HG03064 (cell line): ENCODE data around the gene PEX26.
"Not testable (repeated sequence)": the region's sequence is repeated elsewhere in the genome, so short reads cannot be mapped to it uniquely, and the experiment has no call there.

Experiments used
- ATAC-seq: cut with Tn5 transposase; IDR thresholded peaks from one replicate; pipeline ENCODE4 v1.9.1; 2021; ENCODE audit warnings: low read depth; ENCODE audit not compliant: unreplicated experiment

The PEX26 gene

DNA sequence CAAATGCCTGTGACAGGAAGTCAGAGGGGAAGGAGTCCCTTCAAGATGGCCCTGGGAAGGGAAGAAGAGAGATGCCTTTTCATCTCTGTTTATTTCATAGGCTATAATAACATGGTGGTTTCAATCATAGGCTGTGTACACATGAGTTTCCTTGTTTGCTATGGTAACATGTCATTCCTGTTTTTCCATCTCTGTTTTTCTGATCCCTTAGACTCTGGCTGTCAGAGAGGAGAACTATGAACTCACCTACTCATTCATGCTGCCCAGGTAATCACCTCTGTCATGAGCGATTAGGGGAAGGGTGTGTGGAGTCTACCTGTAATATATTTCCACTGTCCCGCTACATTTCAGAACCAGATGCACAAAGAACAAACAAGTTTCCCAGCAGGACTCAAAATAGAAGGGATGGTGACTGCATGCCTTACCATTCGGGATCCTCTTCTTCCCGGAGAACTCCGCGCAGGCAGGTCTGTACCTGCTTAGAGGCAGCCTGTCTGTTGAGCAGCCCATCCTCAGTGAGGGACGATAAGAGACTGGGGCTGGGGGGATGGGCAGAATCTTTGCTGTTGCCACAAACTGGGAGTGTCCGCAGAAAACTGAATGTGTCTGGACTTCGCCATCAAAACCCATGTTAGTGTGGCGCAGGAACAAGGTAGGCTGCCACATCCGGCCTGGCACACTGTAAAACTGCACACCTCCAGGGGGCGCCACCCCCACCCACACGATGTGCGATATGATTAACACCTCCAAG is 7.1 kb upstream of the PEX26 start:
- ATAC-seq: no peak

- ATAC-seq: not testable (repeated sequence)
These were observed 6.4 kb upstream of the PEX26 start for GRCh38 chr22:18071307-18071967.

- ATAC-seq: no peak
These were observed 5.9 kb upstream of the PEX26 start for GRCh38 chr22:18071968-18072310.

DNA sequence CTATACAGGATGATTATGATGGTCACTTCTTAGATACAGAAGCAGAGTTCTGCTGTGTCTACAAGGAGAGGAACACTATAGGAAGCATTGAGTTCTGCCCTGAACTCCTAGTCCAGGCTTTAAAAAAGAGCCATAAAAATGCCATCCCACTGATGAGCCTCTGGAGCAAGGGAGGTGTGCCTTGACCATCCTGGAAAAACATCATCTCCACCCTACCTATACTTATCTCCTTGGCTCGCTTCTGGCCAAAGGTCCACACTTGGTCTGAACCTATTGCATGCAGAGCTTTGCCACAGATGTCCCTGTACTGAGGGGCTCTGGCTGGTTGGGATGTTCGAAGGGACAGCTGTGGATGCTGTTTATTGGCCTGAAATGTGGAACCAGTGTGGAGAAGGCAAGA is 4.3 kb upstream of the PEX26 start:
- ATAC-seq: no peak

DNA sequence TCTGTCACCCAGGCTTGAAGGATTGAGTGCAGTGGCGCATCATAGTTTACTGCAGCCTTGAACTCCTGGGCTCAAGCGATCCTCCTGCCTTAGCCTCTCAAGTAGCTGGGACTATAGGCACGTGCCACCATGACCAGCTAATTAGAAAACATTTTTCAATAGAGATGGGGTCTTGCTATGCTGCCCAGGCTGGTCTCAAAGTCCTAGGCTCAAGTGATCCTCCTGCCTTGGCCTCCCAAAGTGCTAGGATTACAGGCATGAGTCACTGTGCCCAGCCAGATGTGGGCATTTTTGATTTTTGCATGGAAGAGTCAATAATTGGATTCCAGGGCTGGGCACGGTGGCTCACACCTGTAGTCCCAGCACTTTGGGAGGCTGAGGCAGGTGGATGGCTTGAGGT is 3.9 kb upstream of the PEX26 start:
- ATAC-seq: not testable (repeated sequence)

DNA sequence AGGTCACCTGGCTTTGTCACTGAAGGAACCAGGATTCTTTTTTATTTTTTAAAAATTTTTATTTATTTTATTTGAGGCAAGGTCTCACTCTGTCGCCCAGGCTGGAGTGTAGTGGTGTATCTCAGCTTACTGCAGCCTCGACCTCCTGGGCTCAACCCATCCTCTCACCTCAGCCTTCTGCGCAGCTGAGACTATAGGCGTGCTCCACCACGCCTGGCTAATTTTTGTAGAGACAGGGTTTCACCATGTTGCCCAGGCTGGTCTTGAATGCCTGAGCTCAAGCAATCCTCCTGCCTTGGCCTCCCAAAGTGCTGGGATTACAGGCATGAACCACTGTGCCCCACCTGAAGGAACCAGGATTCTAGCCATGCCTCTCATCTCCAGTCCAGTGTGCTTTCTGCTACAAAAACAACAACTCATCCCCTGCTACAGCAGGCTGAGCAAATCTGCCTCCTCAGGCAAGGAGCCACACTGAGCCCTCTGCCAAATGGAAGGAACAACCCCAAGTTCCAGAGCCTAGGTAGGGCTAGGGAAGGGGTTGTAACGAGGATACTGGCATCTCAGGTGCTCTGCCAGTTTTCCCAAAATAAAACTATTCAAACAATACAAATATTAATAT is 2.6 kb upstream of the PEX26 start:
- no peak for ATAC-seq

GRCh38 chr22:18075720-18076497 is 1.9 kb upstream of the PEX26 start:
- no peak for ATAC-seq

DNA sequence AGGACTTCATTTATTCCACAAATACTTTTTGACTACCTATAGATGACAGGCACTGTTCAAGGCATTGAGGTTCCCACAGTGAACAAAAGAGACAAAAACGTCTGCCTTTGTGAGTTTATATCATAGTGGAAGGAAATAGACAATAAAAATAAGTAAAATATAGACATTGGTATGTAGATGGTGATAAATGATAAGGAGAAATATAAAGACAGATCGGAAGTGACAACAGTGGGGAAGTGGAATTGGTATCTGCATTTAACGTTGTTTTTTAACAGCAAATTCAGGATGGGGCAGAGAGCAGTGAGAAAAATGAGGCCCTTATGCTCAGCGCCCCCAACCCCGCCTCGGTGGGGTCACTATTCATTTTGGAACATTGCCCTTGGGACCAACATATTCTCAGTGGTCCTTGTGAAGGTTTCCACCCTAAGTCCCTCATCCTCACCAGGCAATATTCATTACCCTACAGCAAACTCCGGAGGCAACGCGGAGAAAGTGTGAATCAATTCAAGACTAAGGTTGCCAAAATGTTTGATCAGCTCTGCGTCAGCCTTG is 627 bp upstream of the PEX26 start:
- peak; percentile 11 for ATAC-seq

DNA sequence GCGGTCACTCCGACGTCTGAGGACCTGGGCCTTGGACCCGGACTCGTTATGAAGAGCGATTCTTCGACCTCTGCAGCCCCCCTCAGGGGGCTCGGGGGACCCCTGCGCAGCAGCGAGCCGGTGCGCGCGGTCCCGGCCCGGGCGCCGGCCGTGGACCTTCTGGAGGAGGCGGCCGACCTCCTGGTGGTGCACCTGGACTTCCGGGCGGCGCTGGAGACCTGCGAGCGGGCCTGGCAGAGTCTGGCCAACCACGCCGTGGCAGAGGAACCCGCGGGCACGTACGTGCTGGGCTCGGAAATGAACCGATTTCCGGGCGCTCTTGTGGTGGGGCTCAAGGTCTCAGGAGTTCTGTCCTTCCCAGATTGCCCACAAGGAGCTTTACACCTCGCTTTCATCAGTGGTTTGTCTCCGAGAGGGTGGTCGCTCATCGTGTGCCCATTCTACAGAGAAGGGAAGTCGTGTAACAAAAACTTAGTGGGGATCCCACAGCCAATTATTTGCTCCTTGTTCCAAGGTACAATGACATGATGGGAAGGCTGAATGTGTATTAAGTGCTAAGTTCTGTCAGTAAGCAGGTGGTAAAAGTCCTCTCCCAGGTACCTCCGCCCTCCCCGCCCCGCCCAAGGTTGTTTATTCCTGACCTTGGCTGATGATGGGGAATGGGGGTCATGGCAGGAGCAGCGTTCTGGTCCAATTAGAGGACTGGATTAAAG is 695 bp downstream of the PEX26 start:
- no peak for ATAC-seq

DNA sequence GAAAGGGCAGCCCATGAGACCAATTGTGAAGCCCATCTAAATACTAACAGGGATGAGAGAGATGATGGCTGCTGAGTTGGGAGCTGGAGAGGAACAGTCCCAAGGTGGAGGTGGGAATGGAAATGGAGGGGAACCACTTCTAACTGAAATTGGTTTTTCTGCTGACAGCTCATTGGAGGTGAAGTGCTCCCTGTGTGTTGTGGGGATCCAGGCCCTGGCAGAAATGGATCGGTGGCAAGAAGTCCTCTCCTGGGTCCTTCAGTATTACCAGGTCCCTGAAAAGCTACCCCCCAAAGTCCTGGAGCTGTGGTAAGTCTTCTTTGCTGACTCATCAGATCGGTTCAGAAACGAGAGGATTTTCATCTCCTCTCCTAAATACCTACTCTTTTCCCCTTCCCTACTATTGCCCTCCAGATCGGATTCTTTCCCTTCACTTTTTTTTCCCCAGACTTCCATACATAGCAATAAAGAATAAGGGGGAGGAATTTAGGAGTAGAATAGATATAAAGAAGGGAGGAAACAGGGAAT is 2.0 kb downstream of the PEX26 start:
- no peak for ATAC-seq

DNA sequence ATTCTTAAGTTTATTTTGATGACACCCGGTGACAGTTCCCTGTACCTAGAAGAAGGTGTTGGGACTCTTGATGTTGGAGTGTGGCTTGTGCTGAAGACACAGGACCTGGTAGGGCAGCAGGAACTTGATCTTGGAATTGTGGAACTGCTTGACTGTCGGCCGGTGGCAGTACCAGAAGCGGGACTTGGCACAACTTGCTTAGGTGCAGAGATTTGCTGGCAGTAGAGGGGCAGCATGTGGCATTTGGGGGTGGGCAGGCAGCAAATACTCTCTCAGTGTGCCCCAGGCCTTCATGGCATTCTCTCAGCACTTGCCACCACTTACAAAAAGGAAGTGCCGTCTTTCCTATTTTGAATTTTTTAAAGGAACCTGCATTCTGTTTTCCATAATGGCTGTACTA is 3.6 kb downstream of the PEX26 start:
- no peak for ATAC-seq

DNA sequence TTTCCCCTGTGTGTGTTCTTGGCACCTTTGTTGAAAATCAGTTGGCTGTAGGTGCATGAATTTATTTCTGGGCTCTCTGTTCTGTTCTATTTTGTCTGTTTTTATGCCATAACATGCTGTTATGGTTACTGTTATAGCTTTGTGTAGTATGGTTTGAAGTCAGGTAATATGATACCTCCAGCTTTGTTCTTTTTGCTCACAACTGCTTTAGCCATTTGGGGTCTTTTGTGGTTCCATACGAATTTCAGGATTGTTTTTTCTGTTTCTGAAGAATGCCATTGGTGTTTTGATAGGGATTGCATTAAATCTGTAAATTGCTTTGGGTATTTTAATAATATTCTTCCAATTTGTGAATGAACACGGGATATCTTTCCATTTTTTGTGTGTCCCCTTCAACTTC is 4.7 kb downstream of the PEX26 start:
- ATAC-seq: no peak

DNA sequence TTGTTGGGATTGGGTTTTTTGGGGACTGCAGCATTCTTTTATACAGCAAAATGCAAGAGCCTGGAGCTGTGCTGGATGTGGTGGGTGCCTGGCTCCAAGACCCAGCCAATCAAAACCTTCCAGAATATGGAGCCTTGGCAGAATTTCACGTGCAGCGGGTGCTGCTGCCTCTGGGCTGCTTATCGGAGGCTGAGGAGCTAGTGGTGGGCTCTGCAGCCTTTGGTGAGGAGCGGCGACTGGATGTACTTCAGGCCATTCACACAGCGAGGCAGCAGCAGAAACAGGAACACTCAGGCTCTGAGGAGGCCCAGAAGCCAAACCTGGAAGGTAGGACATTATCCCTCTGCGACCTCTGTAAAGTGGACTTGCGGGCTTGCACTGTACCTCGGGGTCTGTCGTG is 5.6 kb downstream of the PEX26 start:
- no peak for ATAC-seq

- no peak for ATAC-seq
These were observed 7.4 kb downstream of the PEX26 start for GRCh38 chr22:18085188-18085587.

DNA sequence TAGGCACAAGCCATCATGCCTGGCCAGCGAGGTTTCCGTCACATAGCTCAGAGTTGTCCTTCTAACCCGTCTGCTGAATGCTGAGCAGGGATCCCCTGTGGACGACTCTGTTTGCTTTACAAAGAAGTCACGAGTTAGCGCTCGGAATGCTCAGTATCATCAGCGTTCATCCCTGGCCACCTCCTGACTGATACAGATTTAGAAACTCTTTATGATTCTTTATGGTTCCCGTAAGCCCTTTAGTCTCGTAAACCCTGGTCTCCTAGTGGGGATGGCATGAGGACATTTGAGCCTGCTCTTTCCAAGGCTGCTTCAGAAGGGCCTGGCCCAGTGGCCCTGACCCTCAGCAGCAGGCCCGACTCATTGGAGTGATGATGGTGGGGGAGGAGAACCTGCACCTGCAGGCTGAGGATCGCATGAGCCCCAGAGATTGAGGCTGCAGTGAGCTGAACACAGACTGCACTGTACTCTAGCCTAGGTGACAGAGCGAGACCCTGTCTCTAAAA is 9.6 kb downstream of the PEX26 start:
- no peak for ATAC-seq

DNA sequence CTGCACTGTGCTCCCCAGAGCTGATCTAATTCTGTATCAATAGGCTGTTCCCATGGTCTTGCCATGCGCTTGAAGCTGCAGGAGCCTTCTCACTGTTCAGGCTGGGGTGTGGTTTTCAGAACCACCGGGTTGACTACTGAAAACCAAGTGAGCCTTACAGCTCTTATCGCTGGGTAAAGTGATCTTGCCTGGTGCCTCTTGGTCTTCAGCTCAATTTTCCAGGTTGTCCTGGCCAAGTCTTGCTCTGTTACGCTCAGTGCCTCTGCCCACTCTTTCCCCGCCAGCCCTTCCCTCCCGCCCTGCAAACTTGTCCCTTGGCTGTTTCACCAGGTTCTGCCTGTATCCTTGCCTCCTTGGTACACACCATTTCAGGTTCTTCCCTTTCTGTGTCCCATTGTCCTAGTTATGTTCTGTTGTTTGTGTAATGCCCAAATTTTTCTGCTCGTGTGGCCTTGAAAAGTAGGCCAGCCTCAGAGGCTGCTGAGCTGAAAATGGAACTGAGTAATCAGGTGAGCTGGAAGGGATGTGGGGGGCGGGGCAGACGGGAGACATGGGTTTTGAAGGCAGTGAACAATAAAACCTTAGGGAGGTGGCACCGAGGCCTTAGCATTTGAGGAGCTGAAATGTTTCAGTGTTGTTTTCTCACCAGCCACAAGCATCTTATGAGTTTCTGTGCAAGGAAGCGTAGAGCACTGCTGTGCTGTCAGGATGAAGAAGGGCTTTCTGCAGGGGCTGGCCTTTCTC is 11.2 kb downstream of the PEX26 start:
- ATAC-seq: no peak

- no peak for ATAC-seq
These were observed 12.5 kb downstream of the PEX26 start for GRCh38 chr22:18090286-18090685.

DNA sequence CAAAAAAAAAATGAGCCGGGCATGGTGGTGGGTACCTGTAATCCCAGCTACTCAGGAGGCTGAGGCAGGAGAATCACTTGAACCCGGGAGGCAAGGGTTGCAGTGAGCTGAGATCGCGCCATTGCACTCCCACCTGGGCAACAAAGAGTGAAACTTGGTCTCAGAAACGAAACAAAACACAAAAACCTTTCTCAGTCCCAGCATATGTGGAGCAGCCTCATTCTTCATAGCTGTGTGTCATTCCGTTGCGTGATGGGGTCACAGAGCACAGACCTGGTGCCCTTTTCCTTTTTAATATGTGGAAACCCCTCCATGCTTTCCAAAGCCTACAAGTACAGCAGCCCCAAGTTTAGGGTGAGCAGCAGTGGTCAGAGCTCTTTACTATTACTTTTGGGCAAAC is 13.7 kb downstream of the PEX26 start:
- ATAC-seq: no peak

- ATAC-seq: no peak
These were observed 14.2 kb downstream of the PEX26 start for GRCh38 chr22:18091916-18092526.
